Endothelial cell of umbilical vein (primary cell): ENCODE results near the gene SEMA6A. TPM values are rescaled to one million over a fixed set of nuclear protein-coding genes. Genes with fewer than 3 reads are reported as not detected.

Experiments used
- BruUV-seq: library from RNA; stranded (reverse); fragments of 400-500 nt; replicated peaks from 2 replicates; lab custom pipeline; 2021; lab: Mats Ljungman, UMichigan
- CTCF ChIA-PET: fragments of 300-600, 350-600 bp; sonication (Branson Sonifier 250); formaldehyde crosslinking; loops from one replicate; lab custom pipeline; 2021; ENCODE audit warnings: antibody characterized with exemption, inconsistent platforms; lab: Charles Lee
- POLR2A ChIA-PET: fragments of 300-600, 350-600 bp; sonication (Branson Sonifier 250); formaldehyde crosslinking; loops from one replicate; lab custom pipeline; 2021; ENCODE audit warnings: antibody characterized with exemption, inconsistent platforms; lab: Charles Lee
- DNase-seq: peaks from one replicate; pipeline ENCODE4 v3.0.0-alpha.2; 2011; ENCODE audit warnings: low read depth, low spot score
- FAIRE-seq: peaks from 2 replicates; lab custom pipeline; 2011; peaks lifted over from hg19 to GRCh38; lab: Jason Lieb, UNC
- H2AFZ ChIP-seq: 2 replicates; pipeline ENCODE4 v1.6.0; 2012; ENCODE audit warnings: low read depth, low read length, control low read depth, inconsistent platforms
- H3K27ac ChIP-seq: 2 replicates; pipeline ENCODE4 v1.5.1; 2011; ENCODE audit warnings: low read depth, mild to moderate bottlenecking, control low read depth, low read length, moderate library complexity; ENCODE audit not compliant: insufficient read depth
- H3K27me3 ChIP-seq, 2 experiments: 2 replicates each; pipeline versions ENCODE4 v1.6.0 to v1.6.1; 2011; ENCODE audit warnings: low read length in 2 of 2, mixed read lengths in 1 of 2; ENCODE audit not compliant: control insufficient read depth in 2 of 2, insufficient read depth in 2 of 2
- H3K36me3 ChIP-seq, 2 experiments: 2 replicates in 1 of 2; 3 replicates in 1 of 2; pipeline ENCODE4 v1.5.1; 2011; ENCODE audit warnings: low read length in 2 of 2, mild to moderate bottlenecking in 1 of 2, moderate library complexity in 1 of 2; ENCODE audit not compliant: control insufficient read depth in 2 of 2, insufficient read depth in 2 of 2; ENCODE audit errors: extremely low read depth in 1 of 2
- H3K4me1 ChIP-seq: 3 replicates; pipeline ENCODE4 v1.5.1; 2011; ENCODE audit warnings: mild to moderate bottlenecking, low read length; ENCODE audit not compliant: control insufficient read depth, insufficient read depth; ENCODE audit errors: extremely low read depth
- H3K4me2 ChIP-seq: 2 replicates; pipeline ENCODE4 v1.6.1; 2011; ENCODE audit warnings: low read length, control low read depth, mixed read lengths; ENCODE audit not compliant: insufficient read depth
- H3K4me3 ChIP-seq, 3 experiments: fragments of 200-600 bp in 1 of 3; sonication (generic), shearing (Covaris generic) in 1 of 3; replicated peaks in 1 of 3; 2 replicates each; pipeline ENCODE4 v1.5.1; 2011 to 2016; ENCODE audit warnings: control low read depth in 3 of 3, low read length in 3 of 3, mild to moderate bottlenecking in 2 of 3, inconsistent platforms in 1 of 3, low read depth in 1 of 3, moderate library complexity in 1 of 3; ENCODE audit not compliant: insufficient read depth in 1 of 3
- H3K79me2 ChIP-seq: 2 replicates; pipeline ENCODE4 v1.6.0; 2012; ENCODE audit warnings: low read length, inconsistent platforms; ENCODE audit not compliant: control insufficient read depth, insufficient read depth
- H3K9ac ChIP-seq: replicated peaks from 2 replicates; pipeline ENCODE3; 2011; ENCODE audit warnings: low read length, control low read depth; ENCODE audit not compliant: insufficient read depth; ENCODE audit errors: extremely low read depth
- H3K9me1 ChIP-seq: replicated peaks from 3 replicates; pipeline ENCODE4 v1.6.0; 2011; ENCODE audit warnings: mild to moderate bottlenecking, low read length; ENCODE audit not compliant: control insufficient read depth, insufficient read depth; ENCODE audit errors: extremely low read depth
- H3K9me3 ChIP-seq: replicated peaks from 2 replicates; pipeline ENCODE4 v1.5.1; 2012; ENCODE audit warnings: low read length, inconsistent platforms; ENCODE audit not compliant: control insufficient read depth, insufficient read depth
- H4K20me1 ChIP-seq: replicated peaks from 2 replicates; pipeline ENCODE3; 2011; ENCODE audit warnings: mild to moderate bottlenecking, low read length; ENCODE audit not compliant: control insufficient read depth, insufficient read depth; ENCODE audit errors: extremely low read depth
- EZH2 ChIP-seq: IDR thresholded peaks from 2 replicates; pipeline ENCODE4 v1.6.1; 2012; ENCODE audit warnings: borderline replicate concordance, low read depth, mild to moderate bottlenecking, moderate library complexity, low read length, inconsistent platforms; ENCODE audit not compliant: severe bottlenecking
- FOS ChIP-seq: IDR thresholded peaks from 2 replicates; pipeline ENCODE4 v1.6.1; 2011; ENCODE audit warnings: mild to moderate bottlenecking, low read length, moderate library complexity, borderline replicate concordance; ENCODE audit not compliant: insufficient read depth
- GATA2 ChIP-seq: IDR thresholded peaks from 2 replicates; pipeline ENCODE4 v1.7.0; 2011; ENCODE audit warnings: low read depth, mild to moderate bottlenecking, moderate library complexity, mixed read lengths, low read length; ENCODE audit not compliant: insufficient read length, insufficient read depth
- JUN ChIP-seq: IDR thresholded peaks from 2 replicates; pipeline ENCODE4 v1.6.1; 2011; ENCODE audit warnings: borderline replicate concordance, low read depth; ENCODE audit not compliant: insufficient read length, insufficient read depth
- MAX ChIP-seq: IDR thresholded peaks from 2 replicates; pipeline ENCODE4 v1.6.1; 2011; ENCODE audit not compliant: insufficient read depth, insufficient read length
- POLR2A ChIP-seq: IDR thresholded peaks from 2 replicates; pipeline ENCODE4 v1.6.1; 2012; ENCODE audit warnings: low read depth, mild to moderate bottlenecking, control low read depth, low read length
- POLR2AphosphoS5 ChIP-seq: IDR thresholded peaks from 2 replicates; pipeline ENCODE4 v1.6.1; 2012; ENCODE audit warnings: low read depth, mild to moderate bottlenecking, control low read depth, low read length, moderate library complexity; ENCODE audit not compliant: insufficient read depth
- dilution Hi-C: fragments of 300-500 bp; cut with MboI; formaldehyde crosslinking; loops from one replicate; pipeline ENCODE4 v1.15.0; 2019; ENCODE audit warnings: low sequenced_read_pairs; ENCODE audit not compliant: extremely low pct_ligation_motif_present
- intact Hi-C: fragments of 100-400 bp; cut with micrococcal nuclease; formaldehyde crosslinking; loops from one replicate; pipeline ENCODE4 v1.10.0; 2022
- polyA plus RNA-seq, 4 experiments: library from polyadenylated mRNA; depleted of rRNA in 3 of 4; stranded (reverse) in 3 of 4; unstranded in 1 of 4; fragments of >200 nt; gene quantifications; 2 replicates each; pipeline versions ENCODE4 v1.2.1 to v1.2.3, GENCODE V29; 2011 to 2012; ENCODE audit warnings: missing spikeins in 1 of 4
- total RNA-seq: library from RNA; stranded (reverse); gene quantifications from 2 replicates; pipeline ENCODE4 v1.2.3, GENCODE V29; 2021

The SEMA6A gene
- total and polyA plus RNA-seq, 2 donors (not counting 3 experiments of a cell fraction or from before 2014, with no cell fraction given) = 0.43 to 1.5 TPM

GRCh38 chr5:116451066-116451465 is 123.6 kb downstream of the SEMA6A start:
- DNase-seq = no peak
- Histone ChIP-seq H3K4me2 (no peak overlapping the region), H3K9me1 (no peaks in the 10 kb centered on the region), H3K9me3 (no peaks in the 10 kb centered on the region), H3K27ac (no peak overlapping the region), H3K4me3 (no peak overlapping the region), H3K79me2 (no peaks in the 10 kb centered on the region), H4K20me1 (no peaks in the 10 kb centered on the region), H3K36me3 (no peaks in the 10 kb centered on the region), H2AFZ (no peak overlapping the region), H3K4me1 (no peaks in the 10 kb centered on the region), H3K27me3 (no peaks in the 10 kb centered on the region), H3K9ac (no peak overlapping the region)
- FAIRE-seq = no peak
- CTCF ChIA-PET = no interaction called here
- TF ChIP-seq POLR2AphosphoS5 (no peak), GATA2 (no peak), FOS (no peak), MAX (no peak), EZH2 (no peak), POLR2A (no peak)
- POLR2A ChIA-PET = no interaction called here
- intact Hi-C loops = no loop called here
- dilution Hi-C loops = no loop called here
- no TSS peak for BruUV-seq

- Histone ChIP-seq H3K9ac (no peak overlapping the region), H3K27ac (no peak overlapping the region), H3K27me3 (no peaks in the 10 kb centered on the region), H3K4me2 (no peak overlapping the region), H3K36me3 (no peaks in the 10 kb centered on the region), H3K9me3 (no peaks in the 10 kb centered on the region), H3K4me3 (no peak overlapping the region), H3K9me1 (no peaks in the 10 kb centered on the region), H2AFZ (no peak overlapping the region), H4K20me1 (no peaks in the 10 kb centered on the region), H3K79me2 (no peaks in the 10 kb centered on the region), H3K4me1 (no peaks in the 10 kb centered on the region)
- no peak for TF ChIP-seq POLR2A
- TF ChIP-seq EZH2 = no peak
- TF ChIP-seq JUN = no peak
- TF ChIP-seq MAX = no peak
- no TSS peak for BruUV-seq
- DNase-seq = no peak
- ChIA-PET CTCF (interaction anchor here (1.2 kb wide), 1 partner anchor 16 kb away, joined by 3 read pairs; no protein-coding TSS in a partner anchor), POLR2A (no interaction called here)
- dilution Hi-C loops (no loop called here), intact Hi-C loops (no loop called here)
- FAIRE-seq = no peak
These were observed 125.2 kb downstream of the SEMA6A start for GRCh38 chr5:116449458-116449857.
